LNCaP clone FGC (cell line): ENCODE measurements around the gene SMOC2.

Experiments used
- DNase-seq: peaks from one replicate; pipeline ENCODE4 v3.0.0-alpha.2; 2011; ENCODE audit warnings: low read depth
- H3K4me3 ChIP-seq: 2 replicates; pipeline ENCODE4 v1.5.1; 2011; ENCODE audit warnings: mild to moderate bottlenecking, low read depth, low read length, control low read depth
- CTCF ChIP-seq: IDR thresholded peaks from 2 replicates; pipeline ENCODE4 v1.5.1; 2012; ENCODE audit warnings: mild to moderate bottlenecking; ENCODE audit not compliant: control insufficient read depth, insufficient read depth; ENCODE audit errors: extremely low read depth

Gene SMOC2

GRCh38 chr6:168495636-168496035 lies 54.7 kb downstream of the SMOC2 start:
- no peak overlapping the region for H3K4me3 ChIP-seq
- DNase-seq, result no peak
- TF ChIP-seq CTCF, result no peak

- no peak overlapping the region for H3K4me3 ChIP-seq
- no peak for TF ChIP-seq CTCF
- DNase-seq, result no peak
Measured at GRCh38 chr6:168496139-168496996, 55.4 kb downstream of the SMOC2 start.

- no peak for DNase-seq
- no peak overlapping the region for H3K4me3 ChIP-seq
- no peak for TF ChIP-seq CTCF
Measured at GRCh38 chr6:168496997-168497331, 56.0 kb downstream of the SMOC2 start.

GRCh38 chr6:168497381-168497780 lies 56.4 kb downstream of the SMOC2 start:
- no peak overlapping the region for H3K4me3 ChIP-seq
- TF ChIP-seq CTCF, result no peak
- no peak for DNase-seq

- no peak overlapping the region for H3K4me3 ChIP-seq
- TF ChIP-seq CTCF, result no peak
- no peak for DNase-seq
Measured at GRCh38 chr6:168498161-168498843, 57.3 kb downstream of the SMOC2 start.

GRCh38 chr6:168499045-168499650 lies 58.2 kb downstream of the SMOC2 start:
- H3K4me3 ChIP-seq, result no peak overlapping the region
- TF ChIP-seq CTCF, result no peak
- DNase-seq, result no peak

GRCh38 chr6:168500519-168500918 lies 59.5 kb downstream of the SMOC2 start:
- no peak for DNase-seq
- H3K4me3 ChIP-seq, result no peak overlapping the region
- TF ChIP-seq CTCF, result no peak
